RWPE2 (cell line): ENCODE results near the gene MDFIC.

Experiments
- ATAC-seq: fragments of 200-7000 bp; cut with Tn5 transposase; 3 replicates; pipeline ENCODE4 v1.9.1; 2021; ENCODE audit warnings: low read depth
- DNase-seq: peaks from one replicate; pipeline ENCODE4 v3.0.0-alpha.2; 2020; ENCODE audit warnings: low spot score
- H3K27ac ChIP-seq: fragments of 450-650 bp; 2 replicates; pipeline ENCODE4 v1.5.1; 2017; ENCODE audit warnings: mild to moderate bottlenecking; ENCODE audit not compliant: poor library complexity, severe bottlenecking
- H3K27me3 ChIP-seq: fragments of 250-450 bp; sonication (Bioruptor Pico); 2 replicates; pipeline ENCODE4 v1.5.1; 2021; ENCODE audit warnings: mild to moderate bottlenecking, moderate library complexity; ENCODE audit not compliant: insufficient read depth, poor library complexity, severe bottlenecking
- H3K36me3 ChIP-seq: fragments of 250-450 bp; sonication (Bioruptor Pico); 2 replicates; pipeline ENCODE4 v1.5.1; 2020; ENCODE audit warnings: low read depth, mild to moderate bottlenecking, moderate library complexity
- H3K4me1 ChIP-seq: fragments of 250-450 bp; sonication (Bioruptor Pico); 2 replicates; pipeline ENCODE4 v1.5.1; 2021; ENCODE audit warnings: mild to moderate bottlenecking, moderate library complexity; ENCODE audit not compliant: insufficient read depth, poor library complexity, severe bottlenecking
- H3K4me3 ChIP-seq: fragments of 250-450 bp; sonication (Bioruptor Pico); 2 replicates; pipeline ENCODE4 v1.5.1; 2021; ENCODE audit warnings: mild to moderate bottlenecking, moderate library complexity; ENCODE audit not compliant: severe bottlenecking
- H3K9me3 ChIP-seq: fragments of 250-450 bp; sonication (Bioruptor Pico); 2 replicates; pipeline ENCODE4 v1.5.1; 2021; ENCODE audit warnings: mild to moderate bottlenecking, moderate library complexity; ENCODE audit not compliant: severe bottlenecking
- TF ChIP-seq, protein P1 (sequence below): fragments of 450-650 bp; IDR thresholded peaks from one replicate; pipeline ENCODE4 v1.5.1; 2017; ENCODE audit warnings: mild to moderate bottlenecking, moderate library complexity; ENCODE audit not compliant: poor library complexity, severe bottlenecking

The MDFIC gene

DNA sequence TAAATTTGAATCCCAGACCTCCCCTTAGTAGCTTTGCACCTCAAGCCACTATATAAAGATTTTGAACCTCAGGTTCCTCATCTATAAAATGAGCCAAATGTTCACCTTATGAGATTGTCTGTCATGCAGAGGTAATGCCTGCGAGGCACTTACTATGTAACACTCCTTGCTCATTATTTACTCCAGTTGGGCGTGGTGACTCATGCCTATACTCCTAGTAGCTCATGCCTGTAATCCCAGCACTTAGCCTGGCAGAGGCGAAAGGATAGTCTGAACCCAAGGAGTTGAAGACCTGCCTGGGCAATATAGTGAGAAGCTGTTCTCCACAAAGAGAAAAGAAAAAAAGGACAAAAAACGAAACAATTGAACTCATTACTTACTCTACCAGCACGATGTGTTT, 82.2 kb downstream of the MDFIC start:
- Histone ChIP-seq H3K4me3 (no peak overlapping the region), H3K9me3 (no peaks in the 10 kb centered on the region), H3K4me1 (no peaks in the 10 kb centered on the region), H3K27me3 (no peaks in the 10 kb centered on the region), H3K27ac (no peak overlapping the region), H3K36me3 (no peaks in the 10 kb centered on the region)
- DNase-seq: no peak
- TF ChIP-seq, protein P1, sequence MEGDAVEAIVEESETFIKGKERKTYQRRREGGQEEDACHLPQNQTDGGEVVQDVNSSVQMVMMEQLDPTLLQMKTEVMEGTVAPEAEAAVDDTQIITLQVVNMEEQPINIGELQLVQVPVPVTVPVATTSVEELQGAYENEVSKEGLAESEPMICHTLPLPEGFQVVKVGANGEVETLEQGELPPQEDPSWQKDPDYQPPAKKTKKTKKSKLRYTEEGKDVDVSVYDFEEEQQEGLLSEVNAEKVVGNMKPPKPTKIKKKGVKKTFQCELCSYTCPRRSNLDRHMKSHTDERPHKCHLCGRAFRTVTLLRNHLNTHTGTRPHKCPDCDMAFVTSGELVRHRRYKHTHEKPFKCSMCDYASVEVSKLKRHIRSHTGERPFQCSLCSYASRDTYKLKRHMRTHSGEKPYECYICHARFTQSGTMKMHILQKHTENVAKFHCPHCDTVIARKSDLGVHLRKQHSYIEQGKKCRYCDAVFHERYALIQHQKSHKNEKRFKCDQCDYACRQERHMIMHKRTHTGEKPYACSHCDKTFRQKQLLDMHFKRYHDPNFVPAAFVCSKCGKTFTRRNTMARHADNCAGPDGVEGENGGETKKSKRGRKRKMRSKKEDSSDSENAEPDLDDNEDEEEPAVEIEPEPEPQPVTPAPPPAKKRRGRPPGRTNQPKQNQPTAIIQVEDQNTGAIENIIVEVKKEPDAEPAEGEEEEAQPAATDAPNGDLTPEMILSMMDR: no peak
- ATAC-seq: peak; percentile 94

DNA sequence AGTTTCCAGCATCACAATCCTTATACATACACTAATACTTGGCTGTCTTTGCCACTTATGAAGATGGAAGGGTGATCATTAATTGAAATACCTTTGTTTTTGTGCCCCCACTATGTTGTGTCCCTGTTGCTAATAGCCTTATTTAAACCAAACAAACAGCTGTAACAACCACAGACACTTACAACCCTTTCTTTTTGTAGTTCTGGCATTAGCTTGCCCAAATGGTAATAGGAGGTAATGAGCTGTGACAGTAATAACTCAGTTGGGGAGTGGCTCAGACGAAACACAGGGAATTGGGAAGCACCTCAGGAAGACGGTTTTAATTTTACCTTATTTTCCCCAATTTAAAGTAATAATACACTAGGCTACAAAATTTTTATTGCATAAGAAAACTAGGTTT, 83.4 kb downstream of the MDFIC start:
- TF ChIP-seq, protein P1: no peak
- no peak for ATAC-seq
- Histone ChIP-seq H3K9me3 (no peaks in the 10 kb centered on the region), H3K4me3 (no peak overlapping the region), H3K27ac (no peak overlapping the region), H3K4me1 (no peaks in the 10 kb centered on the region), H3K36me3 (no peaks in the 10 kb centered on the region), H3K27me3 (no peaks in the 10 kb centered on the region)
- DNase-seq: no peak

DNA sequence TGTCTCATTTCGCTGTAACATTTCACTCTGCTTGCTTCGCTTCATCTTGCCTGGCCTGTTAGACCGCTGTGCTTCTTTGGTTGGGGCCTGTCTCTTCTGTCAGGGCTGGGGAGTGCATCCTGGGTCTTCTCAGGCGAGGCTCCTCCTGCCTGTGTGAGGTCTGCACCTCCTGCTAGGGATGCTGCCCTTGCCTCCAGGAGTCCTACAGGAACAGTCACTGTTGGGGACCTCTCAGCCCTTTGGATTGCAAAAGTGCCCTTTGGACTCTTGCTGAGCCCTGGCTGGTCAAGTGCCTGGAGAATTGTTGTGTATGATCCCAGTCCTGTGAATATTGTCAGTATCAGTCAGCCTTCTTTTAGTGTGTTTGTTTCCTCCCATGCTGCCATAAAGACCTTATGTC, 84.1 kb downstream of the MDFIC start:
- no peaks in the 10 kb centered on the region for H3K9me3 ChIP-seq
- H3K27me3 ChIP-seq: no peaks in the 10 kb centered on the region
- TF ChIP-seq, protein P1: no peak
- ATAC-seq (no peak), DNase-seq (no peak)
- no peak overlapping the region for H3K4me3 ChIP-seq
- no peaks in the 10 kb centered on the region for H3K36me3 ChIP-seq
- H3K27ac ChIP-seq: no peak overlapping the region
- no peaks in the 10 kb centered on the region for H3K4me1 ChIP-seq

DNA sequence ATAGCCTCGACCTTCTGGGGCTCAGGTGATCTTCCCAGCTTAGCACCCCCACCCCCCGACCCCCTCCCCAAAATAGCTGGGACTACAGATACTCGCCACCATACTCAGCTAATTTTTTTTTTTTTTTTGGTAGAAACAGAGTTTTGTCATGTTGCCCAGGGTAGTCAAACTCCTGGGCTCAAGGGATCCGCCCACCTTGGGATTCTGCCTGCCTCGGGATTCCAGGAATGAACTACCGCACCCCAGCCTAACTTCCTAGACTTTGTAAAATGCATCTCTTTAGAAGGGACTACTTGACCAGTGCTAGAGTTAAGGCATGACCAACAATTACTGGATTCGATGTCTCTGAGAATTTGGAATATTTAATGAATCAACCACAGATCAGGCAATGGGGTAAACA, 85.9 kb downstream of the MDFIC start:
- no peak overlapping the region for H3K4me3 ChIP-seq
- H3K27ac ChIP-seq: no peak overlapping the region
- DNase-seq (no peak), ATAC-seq (no peak)
- H3K36me3 ChIP-seq: no peaks in the 10 kb centered on the region
- no peaks in the 10 kb centered on the region for H3K9me3 ChIP-seq
- TF ChIP-seq, protein P1: no peak
- H3K4me1 ChIP-seq: no peaks in the 10 kb centered on the region
- no peaks in the 10 kb centered on the region for H3K27me3 ChIP-seq

DNA sequence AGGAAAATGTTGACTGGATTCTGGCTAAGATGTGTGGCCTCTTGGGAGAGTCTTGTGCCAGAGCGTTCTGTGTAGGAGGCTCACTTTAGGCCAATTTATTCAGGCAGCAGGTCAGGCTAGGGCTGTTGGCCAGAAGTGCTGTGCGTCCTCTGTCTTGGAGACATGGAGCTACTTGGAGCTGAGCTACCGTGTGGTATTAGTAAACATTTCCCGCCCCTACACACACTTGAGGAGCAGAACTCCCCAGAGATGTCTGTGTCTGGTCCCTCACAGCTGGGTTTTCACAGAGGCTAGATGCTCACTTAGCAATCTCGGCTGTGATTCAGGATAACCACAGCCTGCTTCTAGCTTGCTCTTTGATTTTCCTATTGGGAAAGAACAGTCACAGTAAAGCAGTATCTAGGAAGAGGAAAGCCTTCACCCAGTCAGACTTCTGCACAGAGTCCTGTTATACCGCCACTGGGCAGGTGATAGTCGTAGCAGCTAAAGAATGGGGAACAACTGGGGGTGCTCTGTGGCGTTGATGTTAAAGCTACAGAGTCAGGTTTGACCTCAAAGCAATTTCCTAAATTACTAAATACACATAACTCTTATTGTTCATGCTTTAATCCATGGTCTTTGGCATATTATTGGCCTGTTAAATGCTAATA, 86.7 kb downstream of the MDFIC start:
- H3K36me3 ChIP-seq: no peaks in the 10 kb centered on the region
- no peak overlapping the region for H3K27ac ChIP-seq
- H3K9me3 ChIP-seq: no peaks in the 10 kb centered on the region
- DNase-seq: no peak
- ATAC-seq: no peak
- no peak overlapping the region for H3K4me3 ChIP-seq
- H3K4me1 ChIP-seq: no peaks in the 10 kb centered on the region
- no peaks in the 10 kb centered on the region for H3K27me3 ChIP-seq
- TF ChIP-seq, protein P1: no peak
